Measurements from ENCODE around the gene PIWIL1.

DNA sequence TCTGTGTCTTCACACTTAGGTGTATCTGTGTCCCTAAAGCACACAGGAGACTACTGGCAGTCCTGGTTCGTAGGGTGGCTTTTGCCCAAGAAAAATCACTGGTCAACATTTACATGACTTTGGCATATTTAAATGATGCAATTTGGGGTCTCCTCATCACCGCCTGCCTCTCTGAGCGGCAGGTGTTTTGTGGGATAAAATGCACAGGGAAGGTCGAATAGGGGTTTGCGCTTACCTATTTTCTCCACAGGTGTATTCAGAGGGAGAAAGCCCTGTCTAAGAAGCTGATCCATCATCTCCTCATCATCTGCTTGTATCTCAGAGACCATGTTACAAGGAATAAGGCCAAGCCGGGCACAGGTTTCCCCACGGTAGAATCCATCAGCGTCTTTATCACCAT lies 74.7 kb downstream of the PIWIL1 start:
- TF ChIP-seq CTCF (IDR thresholded peaks at IDR 0.05) = no peak
- no peak for TF ChIP-seq POLR2A (IDR thresholded peaks at IDR 0.05)
